WTC11 (cell line): ENCODE results near the gene EDC3. TPM values are rescaled to one million over a fixed set of nuclear protein-coding genes. Genes with fewer than 3 reads are reported as not detected.

Experiments used
- ATAC-seq: fragments of 200-7000 bp; cut with Tn5 transposase; 2 replicates; pipeline ENCODE4 v1.10.0; 2021; ENCODE audit warnings: mild to moderate bottlenecking, moderate library complexity
- CTCF ChIA-PET: fragments of 300-600 bp; sonication (Branson Sonifier 250); formaldehyde crosslinking; loops from one replicate; lab custom pipeline; 2021; ENCODE audit warnings: antibody characterized with exemption; lab: Charles Lee
- POLR2A ChIA-PET: fragments of 350-600 bp; sonication (Branson Sonifier 250); formaldehyde crosslinking; loops from one replicate; lab custom pipeline; 2021; ENCODE audit warnings: antibody characterized with exemption; lab: Charles Lee
- DNase-seq: peaks from one replicate; pipeline ENCODE4 v3.0.0; 2021; ENCODE audit warnings: low spot score
- H3K27ac Mint-ChIP-seq: 2 replicates; pipeline ENCODE4 v1.8.0; 2021; ENCODE audit warnings: mixed read lengths
- H3K27me3 Mint-ChIP-seq: 2 replicates; pipeline ENCODE4 v1.8.0; 2021; ENCODE audit warnings: low read depth, mild to moderate bottlenecking, moderate library complexity, mixed read lengths
- H3K36me3 Mint-ChIP-seq: 2 replicates; pipeline ENCODE4 v1.8.0; 2021; ENCODE audit warnings: mixed read lengths
- H3K4me1 Mint-ChIP-seq: 2 replicates; pipeline ENCODE4 v1.8.0; 2022; ENCODE audit warnings: mixed read lengths
- H3K4me3 Mint-ChIP-seq: 2 replicates; pipeline ENCODE4 v1.8.0; 2021; ENCODE audit warnings: mild to moderate bottlenecking, moderate library complexity, mixed read lengths
- H3K9me3 Mint-ChIP-seq: 2 replicates; pipeline ENCODE4 v1.8.0; 2021; ENCODE audit warnings: mixed read lengths
- ATF1 ChIP-seq: sonication (generic); formaldehyde crosslinking; IDR thresholded peaks from 2 replicates; pipeline ENCODE4 v1.8.1; 2023; ENCODE audit warnings: mild to moderate bottlenecking, moderate library complexity, missing genetic modification reagents
- CREB1 ChIP-seq: sonication (generic); formaldehyde crosslinking; IDR thresholded peaks from 2 replicates; pipeline ENCODE4 v1.8.0; 2023; ENCODE audit warnings: mild to moderate bottlenecking, missing genetic modification reagents
- ELF4 ChIP-seq: sonication (generic); formaldehyde crosslinking; IDR thresholded peaks from 2 replicates; pipeline ENCODE4 v1.8.1; 2022; ENCODE audit warnings: low read depth, mild to moderate bottlenecking, moderate library complexity, missing genetic modification reagents
- ESRRA ChIP-seq: sonication (generic); formaldehyde crosslinking; IDR thresholded peaks from 2 replicates; pipeline ENCODE4 v1.8.1; 2022; ENCODE audit warnings: mild to moderate bottlenecking, missing genetic modification reagents, borderline replicate concordance
- ETV6 ChIP-seq: sonication (generic); formaldehyde crosslinking; IDR thresholded peaks from 2 replicates; pipeline ENCODE4 v1.8.1; 2022; ENCODE audit warnings: mild to moderate bottlenecking, missing genetic modification reagents
- FOXJ3 ChIP-seq: sonication (generic); formaldehyde crosslinking; IDR thresholded peaks from 2 replicates; pipeline ENCODE4 v1.9.0; 2021; ENCODE audit warnings: missing genetic modification reagents, mild to moderate bottlenecking, borderline replicate concordance
- FOXP1 ChIP-seq: sonication (generic); formaldehyde crosslinking; IDR thresholded peaks from 2 replicates; pipeline ENCODE4 v1.8.0; 2022; ENCODE audit warnings: missing genetic modification reagents, mild to moderate bottlenecking, moderate library complexity, borderline replicate concordance
- GABPB1 ChIP-seq: sonication (generic); formaldehyde crosslinking; IDR thresholded peaks from 2 replicates; pipeline ENCODE4 v1.8.1; 2023; ENCODE audit warnings: mild to moderate bottlenecking, missing genetic modification reagents
- NR1H2 ChIP-seq: sonication (generic); formaldehyde crosslinking; IDR thresholded peaks from 2 replicates; pipeline ENCODE4 v1.9.0; 2021; ENCODE audit warnings: mild to moderate bottlenecking, moderate library complexity, missing genetic modification reagents
- TEAD1 ChIP-seq: sonication (generic); formaldehyde crosslinking; IDR thresholded peaks from 2 replicates; pipeline ENCODE4 v1.8.0; 2022; ENCODE audit warnings: mild to moderate bottlenecking, missing genetic modification reagents
- ZNF317 ChIP-seq: sonication (generic); formaldehyde crosslinking; IDR thresholded peaks from 2 replicates; pipeline ENCODE4 v1.8.1; 2023; ENCODE audit warnings: low read depth, mild to moderate bottlenecking, moderate library complexity, missing genetic modification reagents, borderline replicate concordance
- ZNF396 ChIP-seq: fragments of 250-450 bp; sonication (Bioruptor Pico); IDR thresholded peaks from 2 replicates; pipeline ENCODE4 v1.8.0; 2021; ENCODE audit warnings: mild to moderate bottlenecking, moderate library complexity, borderline replicate concordance
- total RNA-seq: library from RNA; stranded (reverse); gene quantifications from 3 replicates; pipeline ENCODE4 v1.2.3, GENCODE V29; 2021
- TF ChIP-seq, protein P1 (sequence below): fragments of 250-450 bp; sonication (Bioruptor Pico); IDR thresholded peaks from 2 replicates; pipeline ENCODE4 v1.9.0; 2021; ENCODE audit warnings: mild to moderate bottlenecking, borderline replicate concordance
- TF ChIP-seq, protein P2 (sequence below): sonication (generic); formaldehyde crosslinking; IDR thresholded peaks from 2 replicates; pipeline ENCODE4 v1.8.1; 2023; ENCODE audit warnings: mild to moderate bottlenecking, moderate library complexity, missing genetic modification reagents
- TF ChIP-seq, protein P3 (sequence below): fragments of 250-450 bp; sonication (Bioruptor Pico); IDR thresholded peaks from 2 replicates; pipeline ENCODE4 v1.9.0; 2021; ENCODE audit warnings: moderate library complexity, mild to moderate bottlenecking, inconsistent platforms, borderline replicate concordance
- TF ChIP-seq, protein P4 (sequence below): sonication (generic); formaldehyde crosslinking; IDR thresholded peaks from 2 replicates; pipeline ENCODE4 v1.8.0; 2022; ENCODE audit warnings: mild to moderate bottlenecking, missing genetic modification reagents
- TF ChIP-seq, protein P5 (sequence below): fragments of 250-450 bp; sonication (Bioruptor Pico); IDR thresholded peaks from 2 replicates; pipeline ENCODE4 v2.1.2; 2022; ENCODE audit warnings: mild to moderate bottlenecking, moderate library complexity
- TF ChIP-seq, protein P6 (sequence below): sonication (generic); formaldehyde crosslinking; IDR thresholded peaks from 2 replicates; pipeline ENCODE4 v1.8.1; 2023; ENCODE audit warnings: mild to moderate bottlenecking, missing genetic modification reagents, moderate library complexity
- TF ChIP-seq, protein P7 (sequence below): sonication (generic); formaldehyde crosslinking; IDR thresholded peaks from 2 replicates; pipeline ENCODE4 v1.8.1; 2022; ENCODE audit warnings: mild to moderate bottlenecking, missing genetic modification reagents, moderate library complexity, borderline replicate concordance
- TF ChIP-seq, protein P8 (sequence below): fragments of 250-450 bp; sonication (Bioruptor Pico); IDR thresholded peaks from 2 replicates; pipeline ENCODE4 v1.9.0; 2021; ENCODE audit warnings: mild to moderate bottlenecking

EDC3 gene
- total RNA-seq, 1 experiment from 2014 or later, result 54.7 TPM

DNA sequence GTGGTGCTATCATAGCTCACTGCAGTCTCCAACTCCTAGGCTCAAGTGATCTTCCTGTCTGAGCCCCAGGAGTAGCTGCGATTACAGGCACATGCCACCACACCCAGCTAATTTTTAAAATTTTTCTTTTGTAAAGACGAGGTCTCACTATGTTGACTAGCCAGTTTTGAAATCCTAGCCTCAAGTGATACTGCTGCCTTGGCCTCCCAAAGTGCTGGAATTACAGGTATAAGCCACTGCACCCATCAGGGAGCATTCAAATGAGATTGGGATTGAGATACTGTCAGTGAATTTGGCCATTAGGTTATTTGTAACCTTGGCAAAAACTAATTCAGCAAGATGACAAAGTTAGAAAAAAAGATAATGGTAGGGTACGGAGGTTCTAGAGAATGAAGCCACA, 21.7 kb downstream of the EDC3 start (continued):
- TF ChIP-seq FOXJ3 (CRISPR knock-in tag) (no peak), ATF1 (CRISPR knock-in tag) (no peak), CREB1 (CRISPR knock-in tag) (no peak)
- TF ChIP-seq, all 79 proteins: peak for 0

DNA sequence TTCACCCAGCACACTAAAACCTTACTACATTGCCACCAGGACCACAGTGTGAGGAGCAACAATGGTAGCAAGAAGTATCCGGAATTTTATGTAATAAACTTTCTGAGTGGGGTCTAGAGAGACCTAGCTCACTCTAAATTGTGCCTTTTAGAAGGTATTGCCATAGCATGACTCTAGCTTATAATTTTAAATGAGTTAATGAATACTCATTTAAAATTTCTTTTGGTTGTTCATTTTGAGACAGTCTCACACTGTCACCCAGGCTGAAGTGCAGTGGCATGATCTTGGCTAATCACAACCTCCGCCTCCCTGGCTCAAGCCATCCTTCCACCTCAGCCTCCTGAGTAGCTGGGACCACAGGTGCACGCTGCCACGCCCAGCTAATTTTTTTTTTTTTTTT, 26.2 kb downstream of the EDC3 start:
- TF ChIP-seq, protein P1, sequence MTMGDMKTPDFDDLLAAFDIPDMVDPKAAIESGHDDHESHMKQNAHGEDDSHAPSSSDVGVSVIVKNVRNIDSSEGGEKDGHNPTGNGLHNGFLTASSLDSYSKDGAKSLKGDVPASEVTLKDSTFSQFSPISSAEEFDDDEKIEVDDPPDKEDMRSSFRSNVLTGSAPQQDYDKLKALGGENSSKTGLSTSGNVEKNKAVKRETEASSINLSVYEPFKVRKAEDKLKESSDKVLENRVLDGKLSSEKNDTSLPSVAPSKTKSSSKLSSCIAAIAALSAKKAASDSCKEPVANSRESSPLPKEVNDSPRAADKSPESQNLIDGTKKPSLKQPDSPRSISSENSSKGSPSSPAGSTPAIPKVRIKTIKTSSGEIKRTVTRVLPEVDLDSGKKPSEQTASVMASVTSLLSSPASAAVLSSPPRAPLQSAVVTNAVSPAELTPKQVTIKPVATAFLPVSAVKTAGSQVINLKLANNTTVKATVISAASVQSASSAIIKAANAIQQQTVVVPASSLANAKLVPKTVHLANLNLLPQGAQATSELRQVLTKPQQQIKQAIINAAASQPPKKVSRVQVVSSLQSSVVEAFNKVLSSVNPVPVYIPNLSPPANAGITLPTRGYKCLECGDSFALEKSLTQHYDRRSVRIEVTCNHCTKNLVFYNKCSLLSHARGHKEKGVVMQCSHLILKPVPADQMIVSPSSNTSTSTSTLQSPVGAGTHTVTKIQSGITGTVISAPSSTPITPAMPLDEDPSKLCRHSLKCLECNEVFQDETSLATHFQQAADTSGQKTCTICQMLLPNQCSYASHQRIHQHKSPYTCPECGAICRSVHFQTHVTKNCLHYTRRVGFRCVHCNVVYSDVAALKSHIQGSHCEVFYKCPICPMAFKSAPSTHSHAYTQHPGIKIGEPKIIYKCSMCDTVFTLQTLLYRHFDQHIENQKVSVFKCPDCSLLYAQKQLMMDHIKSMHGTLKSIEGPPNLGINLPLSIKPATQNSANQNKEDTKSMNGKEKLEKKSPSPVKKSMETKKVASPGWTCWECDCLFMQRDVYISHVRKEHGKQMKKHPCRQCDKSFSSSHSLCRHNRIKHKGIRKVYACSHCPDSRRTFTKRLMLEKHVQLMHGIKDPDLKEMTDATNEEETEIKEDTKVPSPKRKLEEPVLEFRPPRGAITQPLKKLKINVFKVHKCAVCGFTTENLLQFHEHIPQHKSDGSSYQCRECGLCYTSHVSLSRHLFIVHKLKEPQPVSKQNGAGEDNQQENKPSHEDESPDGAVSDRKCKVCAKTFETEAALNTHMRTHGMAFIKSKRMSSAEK (CRISPR knock-in tag), result no peak
- TF ChIP-seq GABPB1 (CRISPR knock-in tag) (no peak), ETV6 (CRISPR knock-in tag) (no peak), ESRRA (CRISPR knock-in tag) (no peak), TEAD1 (no peak), ZNF396 (CRISPR knock-in tag) (no peak), NR1H2 (CRISPR knock-in tag) (no peak), CREB1 (CRISPR knock-in tag) (no peak)
- TF ChIP-seq, protein P2, sequence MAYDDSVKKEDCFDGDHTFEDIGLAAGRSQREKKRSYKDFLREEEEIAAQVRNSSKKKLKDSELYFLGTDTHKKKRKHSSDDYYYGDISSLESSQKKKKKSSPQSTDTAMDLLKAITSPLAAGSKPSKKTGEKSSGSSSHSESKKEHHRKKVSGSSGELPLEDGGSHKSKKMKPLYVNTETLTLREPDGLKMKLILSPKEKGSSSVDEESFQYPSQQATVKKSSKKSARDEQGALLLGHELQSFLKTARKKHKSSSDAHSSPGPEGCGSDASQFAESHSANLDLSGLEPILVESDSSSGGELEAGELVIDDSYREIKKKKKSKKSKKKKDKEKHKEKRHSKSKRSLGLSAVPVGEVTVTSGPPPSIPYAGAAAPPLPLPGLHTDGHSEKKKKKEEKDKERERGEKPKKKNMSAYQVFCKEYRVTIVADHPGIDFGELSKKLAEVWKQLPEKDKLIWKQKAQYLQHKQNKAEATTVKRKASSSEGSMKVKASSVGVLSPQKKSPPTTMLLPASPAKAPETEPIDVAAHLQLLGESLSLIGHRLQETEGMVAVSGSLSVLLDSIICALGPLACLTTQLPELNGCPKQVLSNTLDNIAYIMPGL (CRISPR knock-in tag), result no peak
- TF ChIP-seq, protein P3, sequence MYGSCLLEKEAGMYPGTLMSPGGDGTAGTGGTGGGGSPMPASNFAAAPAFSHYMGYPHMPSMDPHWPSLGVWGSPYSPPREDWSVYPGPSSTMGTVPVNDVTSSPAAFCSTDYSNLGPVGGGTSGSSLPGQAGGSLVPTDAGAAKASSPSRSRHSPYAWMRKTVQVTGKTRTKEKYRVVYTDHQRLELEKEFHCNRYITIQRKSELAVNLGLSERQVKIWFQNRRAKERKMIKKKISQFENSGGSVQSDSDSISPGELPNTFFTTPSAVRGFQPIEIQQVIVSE (CRISPR knock-in tag), result no peak
- TF ChIP-seq, protein P4, sequence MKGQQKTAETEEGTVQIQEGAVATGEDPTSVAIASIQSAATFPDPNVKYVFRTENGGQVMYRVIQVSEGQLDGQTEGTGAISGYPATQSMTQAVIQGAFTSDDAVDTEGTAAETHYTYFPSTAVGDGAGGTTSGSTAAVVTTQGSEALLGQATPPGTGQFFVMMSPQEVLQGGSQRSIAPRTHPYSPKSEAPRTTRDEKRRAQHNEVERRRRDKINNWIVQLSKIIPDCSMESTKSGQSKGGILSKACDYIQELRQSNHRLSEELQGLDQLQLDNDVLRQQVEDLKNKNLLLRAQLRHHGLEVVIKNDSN (CRISPR knock-in tag), result no peak
- TF ChIP-seq, protein P5, sequence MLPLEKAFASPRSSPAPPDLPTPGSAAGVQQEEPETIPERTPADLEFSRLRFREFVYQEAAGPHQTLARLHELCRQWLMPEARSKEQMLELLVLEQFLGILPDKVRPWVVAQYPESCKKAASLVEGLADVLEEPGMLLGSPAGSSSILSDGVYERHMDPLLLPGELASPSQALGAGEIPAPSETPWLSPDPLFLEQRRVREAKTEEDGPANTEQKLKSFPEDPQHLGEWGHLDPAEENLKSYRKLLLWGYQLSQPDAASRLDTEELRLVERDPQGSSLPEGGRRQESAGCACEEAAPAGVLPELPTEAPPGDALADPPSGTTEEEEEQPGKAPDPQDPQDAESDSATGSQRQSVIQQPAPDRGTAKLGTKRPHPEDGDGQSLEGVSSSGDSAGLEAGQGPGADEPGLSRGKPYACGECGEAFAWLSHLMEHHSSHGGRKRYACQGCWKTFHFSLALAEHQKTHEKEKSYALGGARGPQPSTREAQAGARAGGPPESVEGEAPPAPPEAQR (CRISPR knock-in tag), result no peak
- Mint-ChIP-seq H3K27me3 (no peaks in the 10 kb centered on the region), H3K4me1 (no peaks in the 10 kb centered on the region), H3K36me3 (peaks cover 37% of the 10 kb centered on the region), H3K27ac (no peak overlapping the region), H3K9me3 (no peaks in the 10 kb centered on the region), H3K4me3 (no peak overlapping the region)
- DNase-seq, result no peak
- CTCF ChIA-PET, result interaction anchor here (0.8 to 2.6 kb wide), 2 partner anchors 99 to 118 kb away, joined by 4 to 13 read pairs; no protein-coding TSS in a partner anchor
- POLR2A ChIA-PET, result interaction anchor here (0.5 kb wide), 1 partner anchor 24 kb away, joined by 3 read pairs; no protein-coding TSS in a partner anchor
- ATAC-seq, result no peak

DNA sequence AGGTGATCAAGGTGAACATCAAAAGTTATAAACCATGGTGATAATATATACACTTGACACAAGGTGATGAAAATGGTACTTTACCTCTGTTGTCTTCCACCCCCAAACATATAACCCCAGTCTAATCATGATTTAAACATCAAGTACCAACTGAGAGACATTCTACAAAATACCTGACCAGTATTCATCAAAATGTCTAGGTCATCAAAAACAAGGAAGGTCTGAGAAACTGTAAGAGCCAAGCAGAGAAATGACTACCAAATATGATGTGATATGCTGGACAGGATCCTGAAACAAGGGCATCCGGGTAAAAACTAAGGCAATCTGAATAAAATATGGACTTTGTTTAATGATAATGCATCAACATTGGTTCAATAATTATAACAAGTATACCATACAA, 27.8 kb downstream of the EDC3 start:
- Mint-ChIP-seq H3K4me1 (peaks cover 4% of the 10 kb centered on the region; the same call in 1 of the 2 replicates), H3K9me3 (no peaks in the 10 kb centered on the region), H3K36me3 (peaks cover 26% of the 10 kb centered on the region), H3K27me3 (no peaks in the 10 kb centered on the region), H3K4me3 (no peak overlapping the region), H3K27ac (no peak overlapping the region)
- ChIA-PET POLR2A (no interaction called here), CTCF (no interaction called here)
- ATAC-seq, result no peak
- DNase-seq, result no peak
- TF ChIP-seq FOXP1, result no peak
- no peak for TF ChIP-seq ZNF396 (CRISPR knock-in tag)
- no peak for TF ChIP-seq ATF1 (CRISPR knock-in tag)
- no peak for TF ChIP-seq ZNF317 (CRISPR knock-in tag)
- no peak for TF ChIP-seq ETV6 (CRISPR knock-in tag)
- TF ChIP-seq ELF4 (CRISPR knock-in tag), result no peak
- TF ChIP-seq, protein P3 (CRISPR knock-in tag), result no peak
- TF ChIP-seq, protein P6, sequence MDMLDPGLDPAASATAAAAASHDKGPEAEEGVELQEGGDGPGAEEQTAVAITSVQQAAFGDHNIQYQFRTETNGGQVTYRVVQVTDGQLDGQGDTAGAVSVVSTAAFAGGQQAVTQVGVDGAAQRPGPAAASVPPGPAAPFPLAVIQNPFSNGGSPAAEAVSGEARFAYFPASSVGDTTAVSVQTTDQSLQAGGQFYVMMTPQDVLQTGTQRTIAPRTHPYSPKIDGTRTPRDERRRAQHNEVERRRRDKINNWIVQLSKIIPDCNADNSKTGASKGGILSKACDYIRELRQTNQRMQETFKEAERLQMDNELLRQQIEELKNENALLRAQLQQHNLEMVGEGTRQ (CRISPR knock-in tag), result no peak
- TF ChIP-seq, protein P7, sequence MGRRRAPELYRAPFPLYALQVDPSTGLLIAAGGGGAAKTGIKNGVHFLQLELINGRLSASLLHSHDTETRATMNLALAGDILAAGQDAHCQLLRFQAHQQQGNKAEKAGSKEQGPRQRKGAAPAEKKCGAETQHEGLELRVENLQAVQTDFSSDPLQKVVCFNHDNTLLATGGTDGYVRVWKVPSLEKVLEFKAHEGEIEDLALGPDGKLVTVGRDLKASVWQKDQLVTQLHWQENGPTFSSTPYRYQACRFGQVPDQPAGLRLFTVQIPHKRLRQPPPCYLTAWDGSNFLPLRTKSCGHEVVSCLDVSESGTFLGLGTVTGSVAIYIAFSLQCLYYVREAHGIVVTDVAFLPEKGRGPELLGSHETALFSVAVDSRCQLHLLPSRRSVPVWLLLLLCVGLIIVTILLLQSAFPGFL, result no peak
- TF ChIP-seq, protein P8, sequence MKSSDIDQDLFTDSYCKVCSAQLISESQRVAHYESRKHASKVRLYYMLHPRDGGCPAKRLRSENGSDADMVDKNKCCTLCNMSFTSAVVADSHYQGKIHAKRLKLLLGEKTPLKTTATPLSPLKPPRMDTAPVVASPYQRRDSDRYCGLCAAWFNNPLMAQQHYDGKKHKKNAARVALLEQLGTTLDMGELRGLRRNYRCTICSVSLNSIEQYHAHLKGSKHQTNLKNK, result no peak
